Natural killer cell (primary cell): ENCODE results near the gene EIF1. TPM values are rescaled to one million over a fixed set of nuclear protein-coding genes. Genes with fewer than 3 reads are reported as not detected.

Experiments
- ATAC-seq, 3 donors: fragments of 150-1000 bp in 2 of 3; fragments of 200-7000 bp in 1 of 3; cut with Tn5 transposase; 1 replicate in 1 of 3; 2 replicates in 2 of 3; pipeline ENCODE4 v1.10.0; 2021; ENCODE audit warnings: mild to moderate bottlenecking in 2 of 3, moderate library complexity in 2 of 3
- DNase-seq, 2 donors: peaks; one replicate each; pipeline versions ENCODE4 v3.0.0 to v3.0.0-alpha.2; 2013 to 2021; ENCODE audit warnings: mixed read lengths in 1 of 2
- H3K27ac ChIP-seq: one replicate; pipeline ENCODE4 v1.5.1; 2013; ENCODE audit warnings: mild to moderate bottlenecking, low read length
- H3K27me3 ChIP-seq: one replicate; pipeline ENCODE4 v1.6.1; 2013; ENCODE audit warnings: low read length; ENCODE audit not compliant: control insufficient read depth, insufficient read depth
- H3K36me3 ChIP-seq: one replicate; pipeline ENCODE4 v1.6.1; 2013; ENCODE audit warnings: low read length; ENCODE audit not compliant: control insufficient read depth, insufficient read depth
- H3K4me1 ChIP-seq: one replicate; pipeline ENCODE4 v1.6.1; 2013; ENCODE audit warnings: low read length; ENCODE audit not compliant: control insufficient read depth, insufficient read depth
- H3K4me3 ChIP-seq: one replicate; pipeline ENCODE4 v1.5.1; 2013; ENCODE audit warnings: low read length
- H3K9me3 ChIP-seq: one replicate; pipeline ENCODE4 v1.6.1; 2013; ENCODE audit warnings: low read length; ENCODE audit not compliant: control insufficient read depth, insufficient read depth
- H3K27ac Mint-ChIP-seq, 2 donors: one replicate each; pipeline ENCODE4 v1.8.0; 2022; ENCODE audit warnings: mild to moderate bottlenecking in 2 of 2, mixed read lengths in 2 of 2, moderate library complexity in 1 of 2
- H3K27me3 Mint-ChIP-seq, 2 donors: one replicate each; pipeline ENCODE4 v1.8.0; 2022; ENCODE audit warnings: low read depth in 2 of 2, mixed read lengths in 2 of 2
- H3K36me3 Mint-ChIP-seq: one replicate; pipeline ENCODE4 v1.8.0; 2022; ENCODE audit warnings: mixed read lengths
- H3K4me1 Mint-ChIP-seq, 2 donors: one replicate each; pipeline ENCODE4 v1.8.0; 2022; ENCODE audit warnings: mixed read lengths in 2 of 2
- H3K4me3 Mint-ChIP-seq: one replicate; pipeline ENCODE4 v1.8.0; 2022; ENCODE audit warnings: mild to moderate bottlenecking, moderate library complexity, mixed read lengths
- H3K9me3 Mint-ChIP-seq, 2 donors: one replicate each; pipeline ENCODE4 v1.8.0; 2022; ENCODE audit warnings: mixed read lengths in 2 of 2
- WGBS: methylation state at CpG from one replicate; pipeline ENCODE4 v1.1.7; 2013; ENCODE audit warnings: missing lambda C conversion rate; ENCODE audit not compliant: insufficient coverage; 5-methylcytosine and 5-hydroxymethylcytosine counted together
- intact Hi-C: fragments of 100-400 bp; cut with micrococcal nuclease; formaldehyde crosslinking; loops from one replicate; pipeline ENCODE4 v1.14.2; 2022
- total RNA-seq, 4 donors: library from RNA; stranded (reverse); fragments of 120-200 nt in 1 of 4; gene quantifications; one replicate each; pipeline versions ENCODE4 v1.2.3 to v1.2.4, GENCODE V29; 2013 to 2022
- TF ChIP-seq, protein P1 (sequence below): fragments of 200-600 bp; IDR thresholded peaks from one replicate; pipeline ENCODE4 v1.8.0; 2022; ENCODE audit warnings: antibody characterized with exemption

The EIF1 gene
- total RNA-seq, 3 donors from 2014 or later (not counting 1 experiment from before 2014, with no cell fraction given) = 2,034 to 2,368 (median 2,279) TPM

DNA sequence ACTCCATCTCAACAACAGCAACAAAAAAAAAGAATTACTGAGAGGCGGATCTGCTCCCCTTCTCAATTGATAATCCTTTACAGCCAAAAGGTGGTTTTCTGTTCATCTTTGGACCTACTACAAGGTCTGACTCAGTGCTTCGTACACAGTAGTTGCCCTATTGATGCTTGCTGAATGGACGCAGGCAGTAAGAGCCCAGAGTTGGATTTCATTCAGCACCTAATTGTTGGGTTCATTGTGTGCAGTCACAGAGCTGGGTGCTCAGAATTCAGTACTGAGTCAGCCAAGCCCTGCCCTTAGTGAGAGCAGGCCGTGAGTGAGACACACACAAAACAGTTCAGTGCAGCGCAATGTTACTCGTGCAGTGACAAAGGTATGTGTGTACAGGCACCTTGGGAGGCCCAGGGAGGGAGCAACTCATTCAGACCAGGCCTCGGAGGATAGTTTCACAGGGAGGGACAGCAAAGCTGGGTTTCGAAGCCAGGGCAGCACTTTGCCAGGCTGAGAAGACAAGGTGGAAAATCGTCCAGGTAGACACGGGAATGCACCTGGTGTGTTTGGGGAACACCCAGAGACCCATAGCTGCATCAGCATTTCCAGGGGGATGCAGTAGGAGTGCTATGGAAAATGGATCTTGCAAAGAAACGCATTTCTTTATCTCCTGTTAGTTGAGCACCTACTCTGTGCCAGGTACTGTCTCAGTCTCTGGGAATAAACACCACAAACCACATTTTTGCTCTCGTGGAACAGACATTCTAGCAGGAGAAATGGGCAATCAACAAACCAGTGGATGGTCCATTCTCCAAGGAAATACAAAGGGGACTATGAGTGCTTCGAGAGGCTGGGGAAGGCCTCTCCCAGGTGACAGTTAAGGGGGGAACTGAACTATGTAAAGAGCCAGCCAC, 46.2 kb upstream of the EIF1 start:
- Histone ChIP-seq H3K36me3 (no peaks in the 10 kb centered on the region), H3K4me1 (no peaks in the 10 kb centered on the region), H3K9me3 (no peaks in the 10 kb centered on the region), H3K27me3 (no peaks in the 10 kb centered on the region), H3K4me3 (no peak overlapping the region), H3K27ac (no peak overlapping the region)
- H3K36me3 Mint-ChIP-seq = no peaks in the 10 kb centered on the region
- H3K27ac Mint-ChIP-seq = no peak overlapping the region
- H3K27me3 Mint-ChIP-seq = peaks cover 0 to 4% of the 10 kb centered on the region in 2 donors
- H3K4me1 Mint-ChIP-seq = no peaks in the 10 kb centered on the region
- H3K4me3 Mint-ChIP-seq = no peak overlapping the region
- DNase-seq (no peak), ATAC-seq (no peak)
- 83% methylated on average over 13 of the region's 13 CpGs for WGBS
- intact Hi-C loops = no loop called here
- no peaks in the 10 kb centered on the region for H3K9me3 Mint-ChIP-seq
- TF ChIP-seq, protein P1, sequence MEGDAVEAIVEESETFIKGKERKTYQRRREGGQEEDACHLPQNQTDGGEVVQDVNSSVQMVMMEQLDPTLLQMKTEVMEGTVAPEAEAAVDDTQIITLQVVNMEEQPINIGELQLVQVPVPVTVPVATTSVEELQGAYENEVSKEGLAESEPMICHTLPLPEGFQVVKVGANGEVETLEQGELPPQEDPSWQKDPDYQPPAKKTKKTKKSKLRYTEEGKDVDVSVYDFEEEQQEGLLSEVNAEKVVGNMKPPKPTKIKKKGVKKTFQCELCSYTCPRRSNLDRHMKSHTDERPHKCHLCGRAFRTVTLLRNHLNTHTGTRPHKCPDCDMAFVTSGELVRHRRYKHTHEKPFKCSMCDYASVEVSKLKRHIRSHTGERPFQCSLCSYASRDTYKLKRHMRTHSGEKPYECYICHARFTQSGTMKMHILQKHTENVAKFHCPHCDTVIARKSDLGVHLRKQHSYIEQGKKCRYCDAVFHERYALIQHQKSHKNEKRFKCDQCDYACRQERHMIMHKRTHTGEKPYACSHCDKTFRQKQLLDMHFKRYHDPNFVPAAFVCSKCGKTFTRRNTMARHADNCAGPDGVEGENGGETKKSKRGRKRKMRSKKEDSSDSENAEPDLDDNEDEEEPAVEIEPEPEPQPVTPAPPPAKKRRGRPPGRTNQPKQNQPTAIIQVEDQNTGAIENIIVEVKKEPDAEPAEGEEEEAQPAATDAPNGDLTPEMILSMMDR = no peak

DNA sequence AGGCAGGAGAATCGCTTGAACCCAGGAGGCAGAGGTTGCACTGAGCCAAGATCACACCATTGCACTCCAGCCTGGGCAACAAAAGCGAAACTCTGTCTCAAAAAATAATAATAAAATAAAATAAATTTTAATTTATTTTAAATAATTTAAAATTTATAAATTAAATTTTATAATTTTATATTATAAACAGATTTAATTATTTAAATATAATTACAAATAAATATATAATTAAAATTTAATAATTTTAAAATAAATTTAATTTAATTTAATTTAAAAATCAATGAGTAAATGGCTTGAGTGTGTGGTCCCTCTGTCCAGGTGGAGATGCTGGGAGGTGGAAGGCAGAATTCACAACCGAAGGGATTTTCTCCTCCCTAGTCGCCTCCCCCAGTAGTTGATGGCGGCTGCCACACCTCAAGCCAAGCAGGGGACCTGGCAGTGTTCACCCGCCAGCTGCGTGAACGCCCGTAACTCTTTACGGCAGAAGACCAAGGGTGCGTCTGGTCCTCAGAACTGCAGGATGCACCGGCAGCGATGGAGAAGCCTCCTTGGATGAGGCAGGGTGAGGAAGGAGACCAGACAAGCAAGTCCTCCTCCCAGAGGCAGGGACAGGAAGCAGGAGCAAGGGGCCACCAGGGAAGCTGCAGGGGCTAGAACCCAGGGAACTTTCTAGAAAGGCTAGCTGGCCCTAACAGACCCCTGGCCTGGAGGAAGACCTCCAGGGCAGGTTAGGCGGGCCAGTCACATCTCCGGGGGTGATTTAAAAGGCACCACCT, 41.5 kb upstream of the EIF1 start:
- Histone ChIP-seq H3K9me3 (no peaks in the 10 kb centered on the region), H3K27ac (no peak overlapping the region), H3K4me3 (no peak overlapping the region), H3K4me1 (peaks cover 14% of the 10 kb centered on the region), H3K27me3 (no peaks in the 10 kb centered on the region), H3K36me3 (no peaks in the 10 kb centered on the region)
- Mint-ChIP-seq H3K9me3 (no peaks in the 10 kb centered on the region), H3K27ac (no peak overlapping the region), H3K4me1 (peaks cover 9 to 10% of the 10 kb centered on the region in 2 donors), H3K27me3 (peaks cover 0 to 4% of the 10 kb centered on the region in 2 donors), H3K36me3 (no peaks in the 10 kb centered on the region), H3K4me3 (no peak overlapping the region)
- 75% methylated on average over 14 of the region's 15 CpGs for WGBS
- intact Hi-C loops = no loop called here
- ATAC-seq (no peak), DNase-seq (peak in 1 of 2 donors; percentile 18)
- TF ChIP-seq, protein P1 = no peak

DNA sequence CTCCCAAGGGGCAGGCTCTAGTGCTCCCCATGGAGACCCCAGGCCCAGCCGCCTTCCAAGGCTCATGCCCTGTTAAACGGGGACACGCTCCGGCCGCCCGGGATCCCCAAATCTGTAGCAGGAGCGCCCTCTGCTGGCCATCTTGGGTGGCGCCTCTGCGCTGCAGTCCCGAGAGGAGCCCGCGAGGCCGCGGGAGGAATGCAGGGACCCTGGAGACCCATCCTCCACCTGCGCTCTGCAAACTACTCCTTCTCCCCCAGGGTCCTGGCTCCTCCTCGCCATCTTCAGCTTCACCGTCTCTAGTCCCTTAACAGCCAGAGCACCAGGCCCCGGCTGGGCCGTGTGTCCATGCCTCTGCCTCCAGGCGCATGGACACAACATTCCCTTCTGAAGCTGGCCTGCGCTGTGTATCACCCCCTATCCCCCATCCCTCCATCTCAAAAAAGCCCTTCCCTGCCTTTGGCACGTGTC, 40.7 kb upstream of the EIF1 start:
- Mint-ChIP-seq H3K27me3 (peaks cover 0 to 4% of the 10 kb centered on the region in 2 donors), H3K4me3 (peak overlapping the region; percentile 73), H3K9me3 (no peaks in the 10 kb centered on the region), H3K36me3 (no peaks in the 10 kb centered on the region), H3K27ac (peak overlapping the region in 1 of 2 donors; percentile 41), H3K4me1 (peaks cover 9 to 10% of the 10 kb centered on the region in 2 donors)
- TF ChIP-seq, protein P1 = peak; percentile 78
- Histone ChIP-seq H3K27me3 (no peaks in the 10 kb centered on the region), H3K4me1 (peaks cover 14% of the 10 kb centered on the region), H3K36me3 (no peaks in the 10 kb centered on the region), H3K27ac (no peak overlapping the region), H3K4me3 (peak overlapping the region; percentile 30), H3K9me3 (no peaks in the 10 kb centered on the region)
- peak; percentile 87 to 91 for DNase-seq
- WGBS = 2% methylated on average over 22 of the region's 22 CpGs
- ATAC-seq = peak; percentile 80 to 81 (median 80)
- intact Hi-C loops = loop anchor here (1.0 kb wide), 5 partner anchors 14 to 845 kb away; no protein-coding TSS in a partner anchor
